GM18508 (cell line): Measurements from ENCODE around the gene PELO.

ENCODE experiments used
- ATAC-seq: cut with Tn5 transposase; IDR thresholded peaks from one replicate; pipeline ENCODE4 v1.9.1; 2021; ENCODE audit warnings: moderate number of reproducible peaks; ENCODE audit not compliant: insufficient read depth, unreplicated experiment

PELO gene

GRCh38 chr5:52770287-52770939 lies 17.3 kb upstream of the PELO start:
- no peak for ATAC-seq

DNA sequence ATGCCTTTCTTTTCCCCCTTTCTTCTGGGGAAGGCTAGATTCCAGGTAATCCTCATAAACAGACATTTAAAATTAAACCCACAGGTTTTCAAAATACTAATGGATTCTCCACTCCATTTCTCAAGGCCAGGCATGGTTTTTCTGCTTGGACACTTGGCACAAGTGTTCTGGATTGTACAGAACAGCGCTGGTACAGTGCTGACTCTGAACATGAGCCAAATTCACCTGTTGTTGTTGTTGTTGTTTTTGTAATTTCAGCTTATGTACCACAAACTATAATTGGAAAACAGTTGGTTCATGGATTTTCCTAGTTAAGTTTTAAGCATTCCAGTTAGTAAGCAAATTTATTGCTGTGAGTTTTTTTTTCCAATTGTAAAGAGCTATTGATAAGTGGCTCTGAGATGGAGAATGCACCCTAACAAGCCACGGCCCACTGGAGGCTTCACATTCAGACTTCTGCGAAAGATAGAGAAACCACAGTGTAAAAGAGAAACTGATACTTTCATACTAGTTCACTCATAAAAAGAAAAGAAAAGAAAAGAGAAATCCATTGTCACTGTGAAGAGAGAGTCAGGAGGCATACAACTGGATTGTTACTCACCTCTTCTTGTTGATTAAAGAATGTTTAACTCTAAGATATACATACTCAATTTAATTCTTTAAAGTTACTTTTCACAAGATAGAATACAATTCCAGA lies 16.2 kb upstream of the PELO start:
- ATAC-seq = peak; percentile 97

GRCh38 chr5:52772668-52773067 lies 15.0 kb upstream of the PELO start:
- ATAC-seq = no peak

DNA sequence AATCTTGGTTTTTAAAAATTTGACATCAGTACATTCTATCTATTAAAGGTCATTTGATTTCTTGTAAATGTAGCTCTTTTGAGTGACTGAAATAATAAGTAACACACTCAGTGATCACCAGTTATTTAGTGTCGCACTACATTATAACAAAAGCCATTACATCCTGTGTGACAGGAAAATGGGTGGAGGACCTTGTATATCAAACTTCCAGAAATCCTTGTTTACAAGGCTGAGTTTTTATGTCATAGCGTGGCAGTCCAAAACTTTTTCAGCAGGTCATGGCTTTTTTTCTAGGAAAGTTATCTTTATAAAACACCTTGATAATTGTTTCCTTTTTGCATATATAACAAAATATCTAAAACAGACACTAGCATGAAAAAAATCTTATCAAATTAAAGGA lies 14.4 kb upstream of the PELO start:
- no peak for ATAC-seq

- no peak for ATAC-seq
Measured at GRCh38 chr5:52774005-52774410, 13.7 kb upstream of the PELO start.

DNA sequence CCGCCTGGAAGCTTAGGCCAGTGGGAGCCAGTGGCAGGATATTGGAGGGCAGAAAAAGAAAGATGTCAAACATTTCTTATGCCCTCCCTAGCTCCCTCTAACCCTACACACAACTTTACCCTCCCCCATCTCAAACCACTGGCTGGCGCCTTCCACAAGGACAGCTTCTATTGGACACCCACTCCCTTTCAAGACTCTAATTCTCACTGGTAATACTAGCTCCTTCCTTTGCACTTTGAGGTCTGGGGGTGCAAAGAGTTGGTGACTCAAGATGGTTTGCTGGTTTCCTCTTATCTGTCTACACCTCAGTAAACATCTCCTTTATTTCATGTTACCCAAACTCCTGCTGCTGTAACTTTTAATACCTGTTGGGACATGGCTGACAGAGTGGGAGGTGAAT lies 11.6 kb upstream of the PELO start:
- no peak for ATAC-seq

GRCh38 chr5:52777186-52777585 lies 10.5 kb upstream of the PELO start:
- ATAC-seq = no peak

DNA sequence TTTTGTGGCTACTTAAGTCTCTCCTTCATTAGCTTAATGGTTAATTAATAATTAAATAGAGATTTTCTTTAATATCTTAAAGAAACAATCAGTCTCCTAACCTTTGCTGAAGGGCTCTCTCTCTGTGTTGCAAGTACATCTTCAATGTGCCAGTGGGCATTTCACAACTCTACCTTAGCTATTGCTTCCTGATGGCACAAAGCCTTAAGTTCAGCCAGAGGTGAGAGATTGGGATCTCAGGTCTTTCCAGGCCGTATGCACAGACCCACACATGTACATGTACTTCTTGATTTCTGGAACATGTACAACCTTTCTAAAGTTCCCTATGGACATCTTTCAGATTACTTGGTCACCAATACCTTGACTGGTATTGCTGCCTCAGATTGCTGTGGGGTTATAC lies 8.9 kb upstream of the PELO start:
- no peak for ATAC-seq

DNA sequence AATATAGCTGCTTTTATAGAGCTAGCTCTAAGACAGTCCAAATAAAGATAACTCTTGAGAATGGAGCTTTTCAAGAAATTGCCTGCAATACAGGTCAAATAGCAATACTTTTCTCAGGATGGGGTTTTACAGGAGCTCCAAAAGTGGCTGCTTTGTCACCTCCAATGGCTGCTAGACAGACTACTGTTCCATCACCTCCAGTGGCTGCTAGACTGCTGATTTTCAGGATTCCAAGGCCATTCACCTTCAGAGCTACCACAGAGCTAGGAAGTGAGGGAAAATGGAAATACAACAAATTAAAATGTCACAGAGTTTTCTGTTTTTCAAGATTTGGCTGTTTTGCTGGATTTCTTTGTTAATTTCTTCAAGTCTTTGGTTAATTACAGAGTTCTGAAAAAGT lies 8.5 kb upstream of the PELO start:
- ATAC-seq = no peak

- no peak for ATAC-seq
Measured at GRCh38 chr5:52783226-52783959, 4.3 kb upstream of the PELO start.

DNA sequence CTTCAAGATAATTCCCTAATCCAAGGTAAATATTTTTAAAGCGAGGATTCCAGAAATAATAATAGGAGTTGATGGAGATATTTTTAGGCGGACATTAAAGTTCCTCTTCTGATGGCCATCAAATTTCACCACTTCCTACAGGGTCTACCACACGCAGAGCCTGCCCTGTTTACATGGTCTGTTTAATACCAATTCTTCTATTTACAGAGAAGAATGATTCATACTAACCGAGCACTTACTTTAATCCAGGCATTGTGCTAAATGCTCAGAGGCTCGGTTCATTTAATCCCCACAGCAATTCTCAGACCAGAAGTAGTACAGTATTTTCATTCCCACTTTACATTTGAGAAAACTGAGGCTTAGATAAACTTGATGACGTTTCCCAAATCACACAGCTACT lies 3.0 kb upstream of the PELO start:
- ATAC-seq = no peak

DNA sequence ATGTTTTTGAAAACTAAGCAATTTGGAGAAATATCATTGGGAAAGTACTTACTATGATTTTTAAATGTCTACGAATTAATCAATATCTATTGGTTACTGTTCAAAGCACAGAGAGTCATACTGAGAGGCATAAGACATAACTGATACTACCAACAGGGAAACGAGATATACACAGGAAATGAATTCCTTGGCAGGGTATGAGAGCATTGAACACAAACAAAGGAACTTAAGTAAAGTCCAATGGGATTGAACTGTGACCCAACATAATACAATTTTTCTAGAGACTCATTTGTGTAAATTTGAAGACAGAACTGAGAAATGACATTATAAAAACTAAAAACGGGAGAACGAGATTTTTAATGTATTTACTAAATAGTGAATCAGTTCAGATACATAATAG lies 1.3 kb upstream of the PELO start:
- ATAC-seq = no peak

- ATAC-seq = no peak
Measured at GRCh38 chr5:52786949-52787599, 642 bp upstream of the PELO start.

GRCh38 chr5:52788505-52788821 lies 747 bp downstream of the PELO start:
- ATAC-seq = no peak

DNA sequence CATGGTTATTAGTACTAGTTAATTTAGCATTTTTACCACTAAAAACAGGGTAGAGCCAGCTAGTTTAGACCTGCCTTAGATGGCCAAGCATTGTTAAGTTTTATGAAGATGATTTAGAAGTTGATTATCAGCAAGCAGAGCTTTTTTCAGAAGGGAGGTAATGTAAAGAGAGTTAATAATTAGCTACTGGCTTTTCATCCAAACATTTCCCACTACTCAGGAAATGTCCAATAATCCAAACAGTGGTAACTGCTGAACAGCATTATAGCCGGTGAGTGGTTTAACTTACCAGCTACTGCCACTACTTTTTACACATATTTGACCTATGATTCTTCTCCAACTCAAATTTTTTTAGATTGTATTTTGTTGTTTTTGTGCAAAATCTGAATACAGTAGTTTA lies 1.7 kb downstream of the PELO start:
- ATAC-seq = no peak

DNA sequence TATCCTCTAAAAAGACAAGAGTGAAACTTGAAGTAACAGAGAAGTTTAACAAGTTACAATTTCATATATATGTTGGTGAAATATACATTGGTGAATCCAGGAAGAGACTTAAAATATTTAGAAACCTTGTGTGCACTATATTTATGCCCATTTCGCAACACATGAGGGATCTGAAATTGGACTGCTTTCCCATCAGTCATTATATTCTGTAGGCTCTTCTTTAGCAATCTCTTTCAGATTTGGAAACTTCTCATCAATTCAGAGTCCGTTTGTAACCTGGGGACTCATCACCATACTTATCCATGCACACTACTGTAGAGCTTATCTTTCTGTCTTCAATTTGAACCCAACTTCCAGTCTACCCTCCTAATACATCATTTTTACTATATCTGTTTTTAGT lies 2.1 kb downstream of the PELO start:
- no peak for ATAC-seq

GRCh38 chr5:52791366-52791765 lies 3.6 kb downstream of the PELO start:
- ATAC-seq = no peak

DNA sequence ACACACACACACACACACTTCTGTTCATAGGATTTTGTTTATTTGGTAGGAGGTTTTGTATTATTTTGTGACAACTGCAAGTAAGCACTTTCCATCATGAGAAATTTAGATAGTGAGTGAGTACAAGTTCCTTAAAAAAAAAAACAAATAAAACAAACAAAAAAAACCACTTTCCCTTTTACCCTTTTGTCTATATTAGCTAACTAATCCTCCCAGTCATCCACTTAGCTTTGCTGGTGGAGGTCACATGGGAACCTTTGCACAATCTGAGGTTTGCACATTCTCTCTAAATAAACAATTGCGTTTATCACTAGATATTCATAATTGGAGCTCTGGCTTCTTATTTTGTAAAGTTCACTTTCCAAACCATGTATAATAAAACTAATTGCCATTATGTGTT lies 6.8 kb downstream of the PELO start:
- ATAC-seq = no peak

DNA sequence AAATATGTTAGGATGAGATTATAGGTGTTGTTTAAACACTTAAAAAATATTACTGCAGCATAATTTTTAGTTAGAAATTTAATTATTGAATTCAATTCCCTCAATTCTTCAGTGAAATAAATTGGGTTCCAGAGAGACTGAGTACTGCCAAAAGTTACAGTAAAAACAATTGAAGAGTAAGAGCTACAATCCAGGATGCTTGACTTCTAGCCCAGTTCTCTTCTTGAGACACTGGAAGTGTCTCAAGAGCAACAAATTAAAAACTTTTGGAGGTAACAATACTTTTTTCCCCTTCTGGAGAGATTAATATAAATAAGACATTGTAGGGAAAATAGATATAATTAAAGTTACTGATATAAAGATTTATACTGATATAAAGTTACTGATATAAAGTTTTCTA lies 8.3 kb downstream of the PELO start:
- no peak for ATAC-seq

DNA sequence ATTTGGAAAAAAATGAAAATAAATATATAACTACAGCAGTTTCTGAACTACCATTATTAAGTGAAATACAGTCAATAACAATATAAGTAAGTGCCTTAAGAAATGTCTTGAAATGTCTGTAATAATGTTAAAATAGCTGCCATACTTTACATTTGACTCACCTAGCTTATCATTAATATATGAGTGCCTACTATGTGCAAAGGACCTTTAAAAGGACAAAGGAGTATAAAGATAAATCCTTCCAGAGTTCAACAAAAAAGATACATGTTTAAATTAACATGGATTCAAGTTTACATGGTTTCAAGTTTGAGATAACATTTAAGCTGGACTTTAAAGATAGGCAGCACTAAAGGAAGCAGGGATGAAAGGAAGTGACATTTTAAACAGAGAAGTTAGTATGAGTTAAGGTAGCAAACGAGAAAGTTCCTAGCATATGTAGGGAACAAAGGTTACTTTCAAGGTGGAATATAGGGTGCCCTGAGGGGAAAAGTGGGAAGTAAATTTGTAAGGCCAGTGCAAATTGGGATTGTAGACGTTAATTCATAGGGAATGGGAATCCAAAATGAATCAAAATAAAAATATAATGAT lies 8.9 kb downstream of the PELO start:
- no peak for ATAC-seq

DNA sequence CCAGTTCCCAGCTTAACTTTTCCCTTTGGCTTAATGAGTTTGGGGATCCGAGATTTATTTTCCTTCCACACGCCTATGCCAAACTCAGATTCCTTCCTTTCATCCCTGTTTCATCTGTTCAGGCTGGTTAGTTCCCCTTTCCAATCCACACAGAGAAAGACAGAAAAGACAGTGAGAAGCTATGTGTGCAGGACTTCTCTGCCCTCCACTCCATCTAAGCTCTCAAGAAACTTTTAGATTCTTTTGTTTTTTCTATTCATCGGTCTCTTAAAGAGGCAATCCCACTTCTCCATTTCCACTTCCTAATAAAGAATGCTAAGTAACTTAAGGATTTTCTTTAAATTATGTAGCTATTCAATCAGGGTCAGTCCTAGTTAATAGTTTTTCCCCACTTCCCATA lies 11.2 kb downstream of the PELO start:
- ATAC-seq = no peak
